HL-60 (cell line): ENCODE measurements around the gene ATP1A1.

ENCODE experiments used
- POLR2AphosphoS5 ChIP-seq: IDR thresholded peaks from 2 replicates; pipeline ENCODE4 v1.6.1; 2012; ENCODE audit warnings: low read depth
- TF ChIP-seq, protein P1 (sequence below): IDR thresholded peaks from one replicate; pipeline ENCODE4 v1.5.1; 2011; ENCODE audit warnings: low read length, control low read depth, inconsistent platforms; ENCODE audit not compliant: insufficient read depth
- TF ChIP-seq, protein P2 (sequence below): IDR thresholded peaks from 2 replicates; pipeline ENCODE4 v1.6.1; 2012; ENCODE audit warnings: low read depth; ENCODE audit not compliant: insufficient replicate concordance

DNA sequence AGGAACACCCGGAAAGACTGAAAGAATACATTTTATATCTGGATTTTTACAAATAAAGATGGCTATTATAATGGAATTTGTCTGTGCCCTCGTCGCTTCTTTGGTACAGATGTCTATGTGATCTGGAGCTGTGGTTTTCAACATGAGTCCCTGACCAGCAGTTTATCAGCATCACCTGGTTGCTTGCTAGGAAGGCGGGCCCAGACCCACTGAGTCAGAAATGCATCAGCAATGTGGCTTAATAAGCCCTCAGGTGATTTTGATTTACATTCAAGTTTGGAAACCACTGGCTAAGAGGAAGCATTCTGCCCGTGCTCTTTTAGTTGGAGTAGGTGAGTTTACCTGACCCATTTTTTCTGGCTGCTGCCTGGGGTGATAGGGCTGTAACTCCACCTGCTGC, 31.7 kb downstream of the ATP1A1 start:
- TF ChIP-seq, protein P1, sequence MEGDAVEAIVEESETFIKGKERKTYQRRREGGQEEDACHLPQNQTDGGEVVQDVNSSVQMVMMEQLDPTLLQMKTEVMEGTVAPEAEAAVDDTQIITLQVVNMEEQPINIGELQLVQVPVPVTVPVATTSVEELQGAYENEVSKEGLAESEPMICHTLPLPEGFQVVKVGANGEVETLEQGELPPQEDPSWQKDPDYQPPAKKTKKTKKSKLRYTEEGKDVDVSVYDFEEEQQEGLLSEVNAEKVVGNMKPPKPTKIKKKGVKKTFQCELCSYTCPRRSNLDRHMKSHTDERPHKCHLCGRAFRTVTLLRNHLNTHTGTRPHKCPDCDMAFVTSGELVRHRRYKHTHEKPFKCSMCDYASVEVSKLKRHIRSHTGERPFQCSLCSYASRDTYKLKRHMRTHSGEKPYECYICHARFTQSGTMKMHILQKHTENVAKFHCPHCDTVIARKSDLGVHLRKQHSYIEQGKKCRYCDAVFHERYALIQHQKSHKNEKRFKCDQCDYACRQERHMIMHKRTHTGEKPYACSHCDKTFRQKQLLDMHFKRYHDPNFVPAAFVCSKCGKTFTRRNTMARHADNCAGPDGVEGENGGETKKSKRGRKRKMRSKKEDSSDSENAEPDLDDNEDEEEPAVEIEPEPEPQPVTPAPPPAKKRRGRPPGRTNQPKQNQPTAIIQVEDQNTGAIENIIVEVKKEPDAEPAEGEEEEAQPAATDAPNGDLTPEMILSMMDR = no peak
- TF ChIP-seq, protein P2, sequence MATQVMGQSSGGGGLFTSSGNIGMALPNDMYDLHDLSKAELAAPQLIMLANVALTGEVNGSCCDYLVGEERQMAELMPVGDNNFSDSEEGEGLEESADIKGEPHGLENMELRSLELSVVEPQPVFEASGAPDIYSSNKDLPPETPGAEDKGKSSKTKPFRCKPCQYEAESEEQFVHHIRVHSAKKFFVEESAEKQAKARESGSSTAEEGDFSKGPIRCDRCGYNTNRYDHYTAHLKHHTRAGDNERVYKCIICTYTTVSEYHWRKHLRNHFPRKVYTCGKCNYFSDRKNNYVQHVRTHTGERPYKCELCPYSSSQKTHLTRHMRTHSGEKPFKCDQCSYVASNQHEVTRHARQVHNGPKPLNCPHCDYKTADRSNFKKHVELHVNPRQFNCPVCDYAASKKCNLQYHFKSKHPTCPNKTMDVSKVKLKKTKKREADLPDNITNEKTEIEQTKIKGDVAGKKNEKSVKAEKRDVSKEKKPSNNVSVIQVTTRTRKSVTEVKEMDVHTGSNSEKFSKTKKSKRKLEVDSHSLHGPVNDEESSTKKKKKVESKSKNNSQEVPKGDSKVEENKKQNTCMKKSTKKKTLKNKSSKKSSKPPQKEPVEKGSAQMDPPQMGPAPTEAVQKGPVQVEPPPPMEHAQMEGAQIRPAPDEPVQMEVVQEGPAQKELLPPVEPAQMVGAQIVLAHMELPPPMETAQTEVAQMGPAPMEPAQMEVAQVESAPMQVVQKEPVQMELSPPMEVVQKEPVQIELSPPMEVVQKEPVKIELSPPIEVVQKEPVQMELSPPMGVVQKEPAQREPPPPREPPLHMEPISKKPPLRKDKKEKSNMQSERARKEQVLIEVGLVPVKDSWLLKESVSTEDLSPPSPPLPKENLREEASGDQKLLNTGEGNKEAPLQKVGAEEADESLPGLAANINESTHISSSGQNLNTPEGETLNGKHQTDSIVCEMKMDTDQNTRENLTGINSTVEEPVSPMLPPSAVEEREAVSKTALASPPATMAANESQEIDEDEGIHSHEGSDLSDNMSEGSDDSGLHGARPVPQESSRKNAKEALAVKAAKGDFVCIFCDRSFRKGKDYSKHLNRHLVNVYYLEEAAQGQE = no peak
- TF ChIP-seq POLR2AphosphoS5 = 0 out of 2 replicates have a peak, but pooled peaks have one; percentile 14
